Glomerular endothelial cell (primary cell): Measurements from ENCODE around the gene ARL3. TPM values are rescaled to one million over a fixed set of nuclear protein-coding genes. Genes with fewer than 3 reads are reported as not detected.

Experiments used
- DNase-seq: peaks from one replicate; pipeline ENCODE4 v3.0.0-alpha.2; 2011; ENCODE audit warnings: low read depth, low spot score; ENCODE audit errors: extremely low read depth
- total RNA-seq: library from RNA; depleted of rRNA; stranded (reverse); fragments of >200 nt; gene quantifications from 2 replicates; pipeline ENCODE4 v1.2.3, GENCODE V29; 2015

The ARL3 gene
- total RNA-seq, 1 donor from 2014 or later, result 7.4 TPM

- no peak for DNase-seq
Measured at GRCh38 chr10:102642736-102643335, 71.4 kb downstream of the ARL3 start.

- DNase-seq, result peak; percentile 72
Measured at GRCh38 chr10:102641880-102642735, 72.1 kb downstream of the ARL3 start.

- no peak for DNase-seq
Measured at GRCh38 chr10:102641402-102641801, 72.8 kb downstream of the ARL3 start.

- no peak for DNase-seq
Measured at GRCh38 chr10:102639537-102639936, 74.7 kb downstream of the ARL3 start.

GRCh38 chr10:102635377-102635776 is 78.8 kb downstream of the ARL3 start:
- DNase-seq, result no peak

GRCh38 chr10:102634686-102635085 is 79.5 kb downstream of the ARL3 start:
- DNase-seq, result no peak

GRCh38 chr10:102633848-102634247 is 80.3 kb downstream of the ARL3 start:
- no peak for DNase-seq

- peak; percentile 81 for DNase-seq
Measured at GRCh38 chr10:102633287-102633686, 80.9 kb downstream of the ARL3 start.

GRCh38 chr10:102632394-102633111 is 81.6 kb downstream of the ARL3 start:
- DNase-seq, result no peak

GRCh38 chr10:102631525-102632393 is 82.4 kb downstream of the ARL3 start:
- no peak for DNase-seq

- DNase-seq, result no peak
Measured at GRCh38 chr10:102630663-102631062, 83.5 kb downstream of the ARL3 start.

- no peak for DNase-seq
Measured at GRCh38 chr10:102629661-102630614, 84.3 kb downstream of the ARL3 start.

- DNase-seq, result no peak
Measured at GRCh38 chr10:102628451-102628911, 85.7 kb downstream of the ARL3 start.

- DNase-seq, result no peak
Measured at GRCh38 chr10:102627736-102628293, 86.4 kb downstream of the ARL3 start.

- DNase-seq, result no peak
Measured at GRCh38 chr10:102627291-102627735, 86.9 kb downstream of the ARL3 start.

- DNase-seq, result no peak
Measured at GRCh38 chr10:102626026-102626685, 88.0 kb downstream of the ARL3 start.

GRCh38 chr10:102624751-102625645 is 89.2 kb downstream of the ARL3 start:
- DNase-seq, result no peak
